ENCODE measurements around the gene KCNG2.

DNA sequence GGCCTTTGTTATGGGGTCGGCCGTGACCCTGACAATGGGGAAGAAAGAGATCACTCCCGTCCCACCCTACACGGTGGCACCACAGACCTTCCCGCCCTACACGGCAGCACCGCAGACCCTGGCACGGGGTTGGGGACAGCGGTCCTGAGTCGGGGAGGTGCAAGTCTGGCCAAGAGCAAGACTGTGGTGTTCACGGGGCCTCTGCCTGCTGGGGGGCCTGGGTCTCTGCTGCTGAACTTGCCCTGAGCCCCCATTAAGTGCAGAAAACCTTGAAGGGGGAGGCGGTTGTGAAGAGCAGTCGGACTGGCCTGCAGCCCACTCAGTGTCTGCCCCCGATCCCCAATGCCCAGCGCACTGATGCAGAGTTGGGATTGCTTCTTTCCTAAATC lies 77.8 kb downstream of the KCNG2 start:
- TF ChIP-seq, protein P1, sequence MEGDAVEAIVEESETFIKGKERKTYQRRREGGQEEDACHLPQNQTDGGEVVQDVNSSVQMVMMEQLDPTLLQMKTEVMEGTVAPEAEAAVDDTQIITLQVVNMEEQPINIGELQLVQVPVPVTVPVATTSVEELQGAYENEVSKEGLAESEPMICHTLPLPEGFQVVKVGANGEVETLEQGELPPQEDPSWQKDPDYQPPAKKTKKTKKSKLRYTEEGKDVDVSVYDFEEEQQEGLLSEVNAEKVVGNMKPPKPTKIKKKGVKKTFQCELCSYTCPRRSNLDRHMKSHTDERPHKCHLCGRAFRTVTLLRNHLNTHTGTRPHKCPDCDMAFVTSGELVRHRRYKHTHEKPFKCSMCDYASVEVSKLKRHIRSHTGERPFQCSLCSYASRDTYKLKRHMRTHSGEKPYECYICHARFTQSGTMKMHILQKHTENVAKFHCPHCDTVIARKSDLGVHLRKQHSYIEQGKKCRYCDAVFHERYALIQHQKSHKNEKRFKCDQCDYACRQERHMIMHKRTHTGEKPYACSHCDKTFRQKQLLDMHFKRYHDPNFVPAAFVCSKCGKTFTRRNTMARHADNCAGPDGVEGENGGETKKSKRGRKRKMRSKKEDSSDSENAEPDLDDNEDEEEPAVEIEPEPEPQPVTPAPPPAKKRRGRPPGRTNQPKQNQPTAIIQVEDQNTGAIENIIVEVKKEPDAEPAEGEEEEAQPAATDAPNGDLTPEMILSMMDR (IDR thresholded peaks at IDR 0.05), result no peak
- TF ChIP-seq POLR2AphosphoS5 (IDR thresholded peaks at IDR 0.05), result no peak
- no peak for TF ChIP-seq POLR2A (IDR thresholded peaks at IDR 0.05; ENCODE audit: low read depth)
- no peak for TF ChIP-seq EP300 (IDR thresholded peaks at IDR 0.05)
